Tibial artery (tissue), 4 donors: Measurements from ENCODE around the gene NFIA.

Experiments used
- DNase-seq, 2 donors: peaks; one replicate each; pipeline ENCODE4 v3.0.0-alpha.2; 2019
- H3K27ac ChIP-seq, 2 donors: fragments of 200-600 bp; sonication (generic) in 1 of 2; 1 replicate in 1 of 2; 2 replicates in 1 of 2; pipeline ENCODE4 v1.5.1; 2018 to 2019; ENCODE audit warnings: mild to moderate bottlenecking in 1 of 2
- H3K27me3 ChIP-seq, 2 donors: fragments of 200-600 bp; sonication (generic) in 1 of 2; one replicate each; pipeline versions ENCODE4 v1.5.1 to v1.6.0; 2016 to 2019
- H3K36me3 ChIP-seq, 3 donors: fragments of 200-600 bp; sonication (generic) in 2 of 3; one replicate each; pipeline ENCODE4 v1.5.1; 2016 to 2019; ENCODE audit warnings: mild to moderate bottlenecking in 2 of 3
- H3K4me1 ChIP-seq, 4 donors: fragments of 200-600 bp; sonication (generic) in 2 of 4; 1 replicate in 3 of 4; 2 replicates in 1 of 4; pipeline ENCODE4 v1.5.1; 2016 to 2019
- H3K4me3 ChIP-seq, 2 donors: fragments of 200-600 bp; sonication (generic) in 1 of 2; 1 replicate in 1 of 2; 2 replicates in 1 of 2; pipeline ENCODE4 v1.5.1; 2018 to 2019; ENCODE audit warnings: mild to moderate bottlenecking in 2 of 2
- H3K9me3 ChIP-seq, 3 donors: fragments of 200-600 bp; sonication (generic) in 1 of 3; one replicate each; pipeline ENCODE4 v1.5.1; 2016 to 2019
- intact Hi-C: fragments of 100-400 bp; cut with DNase I; formaldehyde crosslinking; loops from one replicate; pipeline ENCODE4 v1.15.0; 2023; ENCODE audit warnings: low total_unique reads
- TF ChIP-seq, protein P1 (sequence below), 2 experiments: fragments of 200-600 bp in 1 of 2; fragments of 450-650 bp in 1 of 2; IDR thresholded peaks; one replicate each; pipeline ENCODE4 v1.5.1; 2017 to 2019; ENCODE audit warnings: antibody characterized with exemption in 2 of 2, mild to moderate bottlenecking in 1 of 2, moderate library complexity in 1 of 2

The NFIA gene

DNA sequence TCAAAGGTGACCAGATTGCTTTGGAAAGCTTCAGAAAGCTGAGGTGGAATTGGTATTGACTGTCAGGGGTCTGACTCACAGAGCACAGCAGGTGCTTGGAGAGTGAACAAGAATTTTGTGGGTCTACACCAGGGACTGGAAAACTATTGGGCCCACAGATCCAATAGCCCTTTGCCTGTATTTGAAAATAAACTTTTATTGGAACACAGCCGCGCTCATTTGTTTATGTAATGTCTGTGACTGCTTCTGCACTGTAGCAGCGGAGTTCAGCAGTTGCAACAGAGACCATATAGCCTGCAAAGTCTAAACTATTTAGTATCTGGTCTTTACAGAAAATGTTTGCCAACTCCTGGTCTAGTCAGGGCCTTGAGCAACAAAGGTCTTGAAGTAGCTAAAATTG lies 315.6 kb downstream of the NFIA start:
- H3K36me3 ChIP-seq, result peaks cover 0 to 5% (median 0%) of the 10 kb centered on the region in 3 donors
- H3K4me3 ChIP-seq, result no peak overlapping the region
- no peaks in the 10 kb centered on the region for H3K9me3 ChIP-seq
- H3K27me3 ChIP-seq, result no peaks in the 10 kb centered on the region
- H3K4me1 ChIP-seq, result peaks cover 0 to 48% (median 12%) of the 10 kb centered on the region in 4 donors
- DNase-seq, result no peak
- peak overlapping the region; percentile 21 to 58 for H3K27ac ChIP-seq
- TF ChIP-seq, protein P1, sequence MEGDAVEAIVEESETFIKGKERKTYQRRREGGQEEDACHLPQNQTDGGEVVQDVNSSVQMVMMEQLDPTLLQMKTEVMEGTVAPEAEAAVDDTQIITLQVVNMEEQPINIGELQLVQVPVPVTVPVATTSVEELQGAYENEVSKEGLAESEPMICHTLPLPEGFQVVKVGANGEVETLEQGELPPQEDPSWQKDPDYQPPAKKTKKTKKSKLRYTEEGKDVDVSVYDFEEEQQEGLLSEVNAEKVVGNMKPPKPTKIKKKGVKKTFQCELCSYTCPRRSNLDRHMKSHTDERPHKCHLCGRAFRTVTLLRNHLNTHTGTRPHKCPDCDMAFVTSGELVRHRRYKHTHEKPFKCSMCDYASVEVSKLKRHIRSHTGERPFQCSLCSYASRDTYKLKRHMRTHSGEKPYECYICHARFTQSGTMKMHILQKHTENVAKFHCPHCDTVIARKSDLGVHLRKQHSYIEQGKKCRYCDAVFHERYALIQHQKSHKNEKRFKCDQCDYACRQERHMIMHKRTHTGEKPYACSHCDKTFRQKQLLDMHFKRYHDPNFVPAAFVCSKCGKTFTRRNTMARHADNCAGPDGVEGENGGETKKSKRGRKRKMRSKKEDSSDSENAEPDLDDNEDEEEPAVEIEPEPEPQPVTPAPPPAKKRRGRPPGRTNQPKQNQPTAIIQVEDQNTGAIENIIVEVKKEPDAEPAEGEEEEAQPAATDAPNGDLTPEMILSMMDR (IDR thresholded peaks at IDR 0.05), result no peak
- intact Hi-C loops, result no loop called here

DNA sequence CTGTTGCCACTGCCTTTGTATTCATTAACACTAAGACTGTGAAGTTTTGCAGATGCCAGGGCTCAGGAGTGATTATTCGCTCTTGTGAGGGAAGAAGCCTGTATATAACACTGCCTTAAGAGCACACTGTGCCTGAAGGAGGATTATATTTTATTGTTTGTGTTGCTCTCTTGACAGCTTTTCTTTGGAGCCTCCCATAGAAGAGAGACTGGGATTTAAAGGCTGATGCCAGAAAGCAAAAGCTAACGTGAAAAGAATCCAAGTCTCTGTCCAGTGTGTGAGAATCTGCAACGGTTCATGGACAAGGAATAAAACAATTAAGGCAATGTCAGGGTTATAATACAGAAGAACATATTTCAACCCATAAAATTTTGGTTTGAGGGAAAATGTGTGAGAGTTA lies 316.8 kb downstream of the NFIA start:
- intact Hi-C loops, result no loop called here
- H3K4me1 ChIP-seq, result peaks cover 0 to 56% (median 19%) of the 10 kb centered on the region in 4 donors
- H3K9me3 ChIP-seq, result no peaks in the 10 kb centered on the region
- H3K27me3 ChIP-seq, result no peaks in the 10 kb centered on the region
- peak overlapping the region; percentile 21 to 58 for H3K27ac ChIP-seq
- TF ChIP-seq, protein P1 (IDR thresholded peaks at IDR 0.05), result no peak
- DNase-seq, result no peak
- peaks cover 0 to 5% (median 0%) of the 10 kb centered on the region in 3 donors for H3K36me3 ChIP-seq
- no peak overlapping the region for H3K4me3 ChIP-seq

DNA sequence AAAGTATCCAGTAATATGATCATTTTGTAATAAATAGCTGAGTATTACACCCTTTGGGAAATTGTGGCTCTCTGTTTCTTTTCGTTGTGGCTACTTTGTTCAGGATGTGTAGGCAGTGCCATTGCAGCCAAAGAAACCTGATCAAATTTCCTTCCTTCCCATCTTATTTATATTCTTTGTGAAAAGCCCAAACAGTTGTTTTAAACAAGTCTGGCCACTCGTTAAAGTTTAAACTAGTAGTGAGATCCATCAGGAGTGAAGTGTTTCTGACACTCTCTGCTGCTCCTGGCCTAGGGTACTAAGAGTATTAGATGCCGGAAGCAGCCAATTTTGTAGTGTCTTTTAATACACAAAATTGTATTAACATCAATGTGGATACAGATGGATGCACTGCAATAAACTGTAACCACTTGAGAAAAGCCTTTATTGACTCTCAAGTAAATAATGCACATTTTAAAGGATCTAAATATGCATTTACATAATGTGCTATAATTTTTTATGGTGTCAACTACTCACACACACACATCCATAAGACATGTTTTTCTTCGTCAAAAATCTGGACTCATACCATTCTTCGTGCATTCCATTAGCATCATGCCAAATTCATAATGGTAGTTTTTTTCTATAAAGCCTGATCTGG lies 317.9 kb downstream of the NFIA start:
- peak overlapping the region; percentile 20 to 58 for H3K27ac ChIP-seq
- peaks cover 0 to 65% (median 23%) of the 10 kb centered on the region in 4 donors for H3K4me1 ChIP-seq
- H3K4me3 ChIP-seq, result no peak overlapping the region
- DNase-seq, result no peak
- intact Hi-C loops, result no loop called here
- H3K9me3 ChIP-seq, result no peaks in the 10 kb centered on the region
- TF ChIP-seq, protein P1 (IDR thresholded peaks at IDR 0.05), result no peak
- no peaks in the 10 kb centered on the region for H3K27me3 ChIP-seq
- peaks cover 0 to 5% (median 0%) of the 10 kb centered on the region in 3 donors for H3K36me3 ChIP-seq

DNA sequence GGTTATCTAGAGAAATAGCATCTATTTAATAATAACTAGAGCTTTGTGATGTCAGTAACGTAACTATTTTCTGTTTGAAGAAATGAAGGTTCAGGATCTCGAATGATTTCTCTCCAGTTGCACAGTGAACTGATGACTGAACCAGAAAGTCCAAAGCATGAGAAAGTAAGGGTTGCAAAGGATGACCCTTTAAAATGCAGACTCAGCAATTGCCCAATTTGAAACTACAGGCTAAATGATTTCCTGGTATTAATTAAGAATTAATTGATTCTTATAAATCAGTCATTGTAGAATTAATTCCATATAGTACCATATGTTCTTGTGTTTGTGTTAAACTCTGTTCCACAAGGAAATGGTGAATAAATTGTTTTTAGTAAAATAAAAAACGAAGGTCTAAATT lies 318.6 kb downstream of the NFIA start:
- Histone ChIP-seq H3K4me1 (peaks cover 0 to 65% (median 23%) of the 10 kb centered on the region in 4 donors), H3K27ac (no peak overlapping the region), H3K27me3 (no peaks in the 10 kb centered on the region), H3K9me3 (no peaks in the 10 kb centered on the region), H3K4me3 (no peak overlapping the region), H3K36me3 (no peaks in the 10 kb centered on the region)
- intact Hi-C loops, result no loop called here
- TF ChIP-seq, protein P1 (IDR thresholded peaks at IDR 0.05), result no peak
- no peak for DNase-seq

DNA sequence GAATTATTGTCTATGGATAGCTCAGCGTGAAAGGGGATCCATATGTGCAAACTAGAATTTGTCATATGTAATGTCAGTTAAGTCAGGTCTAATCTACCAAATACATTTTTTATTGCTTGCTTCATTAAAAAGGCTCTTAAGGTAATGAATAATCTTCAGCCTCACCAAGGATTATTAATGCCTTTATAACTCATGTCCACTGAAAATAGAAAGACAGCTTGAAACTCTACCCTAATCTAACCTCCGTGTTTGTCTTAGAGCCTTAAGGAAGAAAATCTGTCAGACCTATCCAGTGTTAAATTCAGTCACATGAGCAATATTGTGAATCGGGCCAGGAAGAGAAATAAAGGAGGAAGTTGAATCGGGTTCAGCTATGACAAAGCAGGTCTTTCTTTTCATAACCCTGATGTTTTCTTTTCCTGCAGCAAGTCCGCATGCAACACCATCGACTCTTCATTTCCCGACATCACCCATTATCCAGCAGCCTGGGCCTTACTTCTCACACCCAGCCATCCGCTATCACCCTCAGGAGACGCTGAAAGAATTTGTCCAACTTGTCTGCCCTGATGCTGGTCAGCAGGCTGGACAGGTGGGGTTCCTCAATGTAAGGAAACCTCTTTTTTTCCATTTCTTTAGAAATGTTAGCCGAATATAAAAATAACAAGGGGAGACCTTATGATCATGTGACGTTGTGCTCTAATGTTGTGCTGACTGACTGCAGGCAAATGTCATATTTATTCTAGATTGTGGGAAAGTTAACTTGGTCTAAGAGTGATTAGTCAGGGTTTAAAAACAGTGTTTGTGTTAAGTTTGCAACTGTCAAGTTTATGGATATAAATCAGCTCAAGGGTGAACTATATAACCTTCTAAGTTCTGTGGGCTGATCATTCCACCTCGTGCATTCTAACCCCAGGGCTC lies 321.6 kb downstream of the NFIA start:
- DNase-seq, result no peak
- intact Hi-C loops, result no loop called here
- peak overlapping the region; percentile 45 to 51 for H3K27ac ChIP-seq

More for the DNA sequence above, 321.6 kb downstream of the NFIA start:
- Histone ChIP-seq H3K27me3 (no peaks in the 10 kb centered on the region), H3K36me3 (peaks cover 25 to 27% (median 27%) of the 10 kb centered on the region in 3 donors), H3K4me3 (no peak overlapping the region), H3K4me1 (peaks cover 0 to 49% (median 19%) of the 10 kb centered on the region in 4 donors), H3K9me3 (no peaks in the 10 kb centered on the region)
- TF ChIP-seq, protein P1 (IDR thresholded peaks at IDR 0.05), result no peak
